ENCODE measurements around the gene NGLY1. TPM values are rescaled to one million over a fixed set of nuclear protein-coding genes. Genes with fewer than 3 reads are reported as not detected.

Gene NGLY1
- total and polyA plus RNA-seq, 2 of the 4 experiments (the other 2 are of a cell fraction) = 10.0 to 14.9 TPM

DNA sequence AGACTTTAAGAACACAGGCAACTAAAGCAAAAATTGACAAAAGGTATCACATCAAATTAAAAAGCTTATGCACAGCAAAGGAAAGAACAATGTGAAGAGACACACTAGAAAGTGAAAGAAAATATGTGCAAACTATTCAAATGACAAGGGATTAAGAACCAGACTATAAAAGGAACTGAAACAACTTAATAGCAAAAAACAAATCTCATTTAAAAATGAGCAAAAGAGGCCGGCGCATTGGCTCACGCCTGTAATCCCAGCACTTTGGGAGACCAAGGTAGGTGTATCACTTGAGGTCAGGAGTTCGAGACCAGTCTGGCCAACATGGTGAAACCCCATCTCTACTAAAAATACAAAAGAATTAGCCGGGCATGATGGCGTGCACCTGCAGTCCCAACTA is 14.4 kb downstream of the NGLY1 start:
- POLR2A ChIA-PET (ENCODE audit: unreplicated experiment) = no interaction called here
- H3K14ac ChIP-seq (replicated peaks; ENCODE audit: low read depth, low read length) = no peak overlapping the region
- H3K4me2 ChIP-seq (ENCODE audit: low read depth, low read length) = no peak overlapping the region
- H4K91ac ChIP-seq (ENCODE audit: insufficient read depth, low read depth, low read length) = no peak overlapping the region
- H4K20me1 ChIP-seq (ENCODE audit: insufficient read depth, low read length) = no peaks in the 10 kb centered on the region
- no peak for DNase-seq
- BruUV-seq (replicated peaks) = no TSS peak
- H2BK20ac ChIP-seq (ENCODE audit: low read depth, low read length) = no peak overlapping the region
- no peak overlapping the region for H3K18ac ChIP-seq (ENCODE audit: low read depth, low read length)
- H4K8ac ChIP-seq (ENCODE audit: low read depth in 2 of 2, low read length in 2 of 2) = no peak overlapping the region
- no peaks in the 10 kb centered on the region for H3K9me3 ChIP-seq (ENCODE audit: control insufficient read depth, insufficient read depth, low read length)
- in situ Hi-C loops (cut with MboI; ENCODE audit: low sequenced_read_pairs) = no loop called here
- H2AK9ac ChIP-seq (replicated peaks; ENCODE audit: low read depth, low read length, poor library complexity) = no peak overlapping the region
- dilution Hi-C loops (cut with HindIII; ENCODE audit: low sequenced_read_pairs, unreplicated experiment) = no loop called here
- no peak overlapping the region for H3K56ac ChIP-seq (ENCODE audit: extremely low read depth, insufficient read depth, low read length)
- WGBS, 2 experiments (ENCODE audit: extremely low coverage in 2 of 2, insufficient read length in 1 of 2) = no CpG with 5 or more reads among the region's 6 CpGs
- no peak overlapping the region for H3K23ac ChIP-seq (ENCODE audit: low read depth, low read length)
- H2BK15ac ChIP-seq (ENCODE audit: low read depth, low read length) = no peak overlapping the region
- H3K79me1 ChIP-seq (ENCODE audit: low read depth in 1 of 2, low read length in 2 of 2) = peaks cover 0 to 5% of the 10 kb centered on the region in 2 experiments; a peak in 2 of 4 replicates
- no peak for ATAC-seq (ENCODE audit: low read depth)
- no peak overlapping the region for H3K27ac ChIP-seq (ENCODE audit: insufficient read depth, low read length)
- TF ChIP-seq BHLHE40 (IDR thresholded peaks at IDR 0.05; ENCODE audit: low read depth, low read length) (no peak), RFX5 (IDR thresholded peaks at IDR 0.05; ENCODE audit: low read depth, low read length) (no peak), USF2 (IDR thresholded peaks at IDR 0.05; ENCODE audit: low read depth, low read length) (no peak), CHD1 (IDR thresholded peaks at IDR 0.05; ENCODE audit: low read depth, low read length) (no peak), POLR2A (IDR thresholded peaks at IDR 0.05; ENCODE audit: low read depth, low read length) (no peak), ELK1 (IDR thresholded peaks at IDR 0.05; ENCODE audit: borderline replicate concordance, low read depth, low read length) (no peak), MAZ (IDR thresholded peaks at IDR 0.05; ENCODE audit: borderline replicate concordance, low read depth, low read length) (no peak), RAD21 (IDR thresholded peaks at IDR 0.05; ENCODE audit: low read length) (no peak), MXI1 (IDR thresholded peaks at IDR 0.05; ENCODE audit: borderline replicate concordance, low read depth, low read length) (no peak), FOS (IDR thresholded peaks at IDR 0.05; ENCODE audit: low read depth, low read length) (no peak)
- H4K5ac ChIP-seq (ENCODE audit: low read depth, low read length) = no peak overlapping the region
- no peak overlapping the region for H3K9ac ChIP-seq (ENCODE audit: low read depth, low read length)
- no peak overlapping the region for H2BK120ac ChIP-seq (ENCODE audit: low read depth, low read length)
- H3K36me3 ChIP-seq (ENCODE audit: control insufficient read depth, insufficient read depth, low read length) = peaks cover 6% of the 10 kb centered on the region
- H3K4me3 ChIP-seq (ENCODE audit: insufficient read depth, low read depth, low read length) = no peak overlapping the region
- H2BK5ac ChIP-seq (ENCODE audit: low read depth, low read length, poor library complexity, severe bottlenecking) = no peak overlapping the region
- H2AK5ac ChIP-seq (ENCODE audit: low read depth, low read length) = no peak overlapping the region
- H3K27me3 ChIP-seq (ENCODE audit: control insufficient read depth, insufficient read depth, low read length) = no peaks in the 10 kb centered on the region
- intact Hi-C loops (cut with micrococcal nuclease) = no loop called here
- no peak overlapping the region for H3K4ac ChIP-seq (ENCODE audit: low read depth, low read length)
- H3K4me1 ChIP-seq (ENCODE audit: control insufficient read depth, insufficient read depth, low read length) = no peaks in the 10 kb centered on the region
- CTCF ChIA-PET = no interaction called here
- H3K9me1 ChIP-seq (ENCODE audit: insufficient read depth, low read length) = no peaks in the 10 kb centered on the region
- H2AFZ ChIP-seq (replicated peaks; ENCODE audit: low read length, poor library complexity) = no peak overlapping the region
